ENCODE data around the gene ITGA3. TPM values are rescaled to one million over a fixed set of nuclear protein-coding genes. Genes with fewer than 3 reads are reported as not detected.
A peak's percentile ranks its signal among the peaks of the same experiment; 100 is the strongest.

ITGA3 gene
- total and polyA plus RNA-seq, 2 experiments from 2014 or later = 28.5 to 32.8 TPM

- 2% methylated on average over 21 of the region's 21 CpGs for WGBS (ENCODE audit: low lambda C conversion rate, missing lambda C conversion rate)
- Histone ChIP-seq H2AFZ (peak overlapping the region; percentile 76), H3K79me2 (peaks cover 14% of the 10 kb centered on the region), H3K9me2 (replicated peaks; ENCODE audit: insufficient read depth) (no peaks in the 10 kb centered on the region), H3K9me3 (ENCODE audit: low read depth) (no peaks in the 10 kb centered on the region), H3K36me3 (replicated peaks; ENCODE audit: insufficient read depth, low read depth) (no peaks in the 10 kb centered on the region), H3K4me1 (ENCODE audit: insufficient read depth) (peaks cover 9% of the 10 kb centered on the region), H4K20me1 (ENCODE audit: insufficient read depth, poor library complexity, severe bottlenecking) (no peaks in the 10 kb centered on the region), H3K27me3 (no peaks in the 10 kb centered on the region), H3K4me2 (peak overlapping the region; percentile 86), H3K4me3 (peak overlapping the region; percentile 43), H3K27ac (peak overlapping the region; percentile 47)
- DNase-seq (ENCODE audit: low spot score) = peak; percentile 94
- no peak for TF ChIP-seq EZH2phosphoT487 (IDR thresholded peaks at IDR 0.05; ENCODE audit: low read depth, severe bottlenecking, unreplicated experiment)
- TF ChIP-seq CTCF (IDR thresholded peaks at IDR 0.05; ENCODE audit: poor library complexity) = peak; percentile 73
Measured at GRCh38 chr17:50094243-50094752, 38.4 kb downstream of the ITGA3 start.

GRCh38 chr17:50094753-50095619, 39.1 kb downstream of the ITGA3 start, which contains the start of gene PDK2:
PDK2 (plus strand) TSS chr17:50095351; CDS start chr17:50095436, 85 bp downstream.
- Histone ChIP-seq H3K4me2 (peak within 1 kb of the TSS; percentile 94), H4K20me1 (ENCODE audit: insufficient read depth, poor library complexity, severe bottlenecking) (no peaks in the 10 kb centered on the region), H2AFZ (peak within 1 kb of the TSS; percentile 77), H3K4me1 (ENCODE audit: insufficient read depth) (peaks cover 13% of the 10 kb centered on the region), H3K4me3 (peak within 1 kb of the TSS; percentile 88), H3K36me3 (replicated peaks; ENCODE audit: insufficient read depth, low read depth) (no peaks in the 10 kb centered on the region), H3K27ac (peak within 1 kb of the TSS; percentile 59), H3K79me2 (peaks cover 14% of the 10 kb centered on the region), H3K27me3 (no peaks in the 10 kb centered on the region), H3K9me2 (replicated peaks; ENCODE audit: insufficient read depth) (no peaks in the 10 kb centered on the region), H3K9me3 (ENCODE audit: low read depth) (no peaks in the 10 kb centered on the region)
- WGBS (ENCODE audit: low lambda C conversion rate, missing lambda C conversion rate) = under 1% methylated on average over 47 of the region's 68 CpGs
- DNase-seq (ENCODE audit: low spot score) = peak; percentile 97
- no peak for TF ChIP-seq CTCF (IDR thresholded peaks at IDR 0.05; ENCODE audit: poor library complexity)

GRCh38 chr17:50095626-50096037, 39.7 kb downstream of the ITGA3 start:
- DNase-seq (ENCODE audit: low spot score) = peak; percentile 51
- no peaks in the 10 kb centered on the region for H3K36me3 ChIP-seq (replicated peaks; ENCODE audit: insufficient read depth, low read depth)
- no peaks in the 10 kb centered on the region for H3K27me3 ChIP-seq
- no peaks in the 10 kb centered on the region for H4K20me1 ChIP-seq (ENCODE audit: insufficient read depth, poor library complexity, severe bottlenecking)
- H3K27ac ChIP-seq = peak overlapping the region; percentile 59
- H3K9me3 ChIP-seq (ENCODE audit: low read depth) = no peaks in the 10 kb centered on the region
- peak overlapping the region; percentile 94 for H3K4me2 ChIP-seq
- H3K4me3 ChIP-seq = peak overlapping the region; percentile 88
- WGBS (ENCODE audit: low lambda C conversion rate, missing lambda C conversion rate) = 3% methylated on average over 10 of the region's 12 CpGs
- H3K9me2 ChIP-seq (replicated peaks; ENCODE audit: insufficient read depth) = no peaks in the 10 kb centered on the region
- H3K79me2 ChIP-seq = peaks cover 14% of the 10 kb centered on the region
- peaks cover 16% of the 10 kb centered on the region for H3K4me1 ChIP-seq (ENCODE audit: insufficient read depth)
- H2AFZ ChIP-seq = peak overlapping the region; percentile 77
- TF ChIP-seq EZH2 (IDR thresholded peaks at IDR 0.05; ENCODE audit: borderline replicate concordance) (no peak), EZH2phosphoT487 (IDR thresholded peaks at IDR 0.05; ENCODE audit: low read depth, severe bottlenecking, unreplicated experiment) (no peak)

- H3K4me3 ChIP-seq = peak overlapping the region; percentile 88
- no peaks in the 10 kb centered on the region for H3K36me3 ChIP-seq (replicated peaks; ENCODE audit: insufficient read depth, low read depth)
- TF ChIP-seq EZH2phosphoT487 (IDR thresholded peaks at IDR 0.05; ENCODE audit: low read depth, severe bottlenecking, unreplicated experiment) (no peak), EZH2 (IDR thresholded peaks at IDR 0.05; ENCODE audit: borderline replicate concordance) (no peak), CTCF (IDR thresholded peaks at IDR 0.05; ENCODE audit: poor library complexity) (no peak)
- H3K4me2 ChIP-seq = peak overlapping the region; percentile 94
- no peaks in the 10 kb centered on the region for H4K20me1 ChIP-seq (ENCODE audit: insufficient read depth, poor library complexity, severe bottlenecking)
- no peaks in the 10 kb centered on the region for H3K27me3 ChIP-seq
- H3K27ac ChIP-seq = peak overlapping the region; percentile 59
- H3K9me2 ChIP-seq (replicated peaks; ENCODE audit: insufficient read depth) = no peaks in the 10 kb centered on the region
- H2AFZ ChIP-seq = no peak overlapping the region
- peaks cover 17% of the 10 kb centered on the region for H3K4me1 ChIP-seq (ENCODE audit: insufficient read depth)
- DNase-seq (ENCODE audit: low spot score) = no peak
- H3K79me2 ChIP-seq = peaks cover 14% of the 10 kb centered on the region
- H3K9me3 ChIP-seq (ENCODE audit: low read depth) = no peaks in the 10 kb centered on the region
- WGBS (ENCODE audit: low lambda C conversion rate, missing lambda C conversion rate) = 38% methylated on average over 6 of the region's 6 CpGs
Measured at GRCh38 chr17:50096092-50096491, 40.2 kb downstream of the ITGA3 start.

Data from hepatocyte (in vitro differentiated cells).